ENCODE results near the gene SIGLEC12. TPM values are rescaled to one million over a fixed set of nuclear protein-coding genes. Genes with fewer than 3 reads are reported as not detected.
A peak's percentile ranks its signal among the peaks of the same experiment; 100 is the strongest.

SIGLEC12 gene
- total and polyA plus RNA-seq, 9 of the 15 experiments (the other 6 are each of a cell fraction or from before 2014, with no cell fraction given), result 0.08 to 1.3 (median 0.54) TPM

DNA sequence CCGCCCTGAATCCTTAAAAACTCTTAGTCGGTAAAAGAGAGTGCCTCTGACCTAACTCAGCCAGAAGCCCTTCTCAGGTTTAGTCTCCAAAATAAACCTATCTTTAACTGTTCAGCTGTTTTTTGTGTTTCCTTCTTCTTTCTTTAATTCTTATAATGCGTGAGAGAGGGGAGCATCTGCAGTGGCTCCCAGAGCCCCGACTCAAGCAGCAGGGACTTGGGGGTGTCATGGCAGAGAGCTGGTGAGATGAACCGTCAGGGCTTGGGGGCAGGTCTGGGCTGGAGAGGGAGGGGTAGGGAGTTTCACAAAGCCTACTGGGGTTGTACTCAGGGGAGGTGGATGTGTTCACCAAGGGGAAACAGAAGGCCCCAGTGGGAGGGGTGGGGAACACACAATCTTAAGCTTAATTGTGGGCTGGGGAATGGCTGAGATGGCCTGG, 46.6 kb upstream of the SIGLEC12 start (continued):
- TF ChIP-seq SAFB2 (IDR thresholded peaks at IDR 0.05; ENCODE audit: borderline replicate concordance, low read depth, low read length, severe bottlenecking) (no peak), MYC (IDR thresholded peaks at IDR 0.05; ENCODE audit: low read depth, low read length) (no peak), MYC (CRISPR knock-in tag; IDR thresholded peaks at IDR 0.05; ENCODE audit: borderline replicate concordance, low read depth) (peak; percentile 70; the same call in 1 of the 2 replicates), ZNF212 (CRISPR knock-in tag; IDR thresholded peaks at IDR 0.05) (no peak), ZNF165 (CRISPR knock-in tag; IDR thresholded peaks at IDR 0.05; ENCODE audit: borderline replicate concordance) (no peak), ZNF134 (CRISPR knock-in tag; conservative IDR thresholded peaks at IDR 0.05) (0 out of 2 replicates have a peak, but pooled peaks have one; percentile 10), MEIS2 (IDR thresholded peaks at IDR 0.05; ENCODE audit: partially characterized antibody) (no peak), ZNF408 (CRISPR knock-in tag; IDR thresholded peaks at IDR 0.05; ENCODE audit: low read depth) (no peak), TEAD2 (tag; IDR thresholded peaks at IDR 0.05) (no peak), ZNF354B (CRISPR knock-in tag; IDR thresholded peaks at IDR 0.05) (no peak), SMARCC2 (IDR thresholded peaks at IDR 0.05; ENCODE audit: low read depth) (no peak)
- TF ChIP-seq, protein P1, sequence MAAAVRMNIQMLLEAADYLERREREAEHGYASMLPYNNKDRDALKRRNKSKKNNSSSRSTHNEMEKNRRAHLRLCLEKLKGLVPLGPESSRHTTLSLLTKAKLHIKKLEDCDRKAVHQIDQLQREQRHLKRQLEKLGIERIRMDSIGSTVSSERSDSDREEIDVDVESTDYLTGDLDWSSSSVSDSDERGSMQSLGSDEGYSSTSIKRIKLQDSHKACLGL (CRISPR knock-in tag; IDR thresholded peaks at IDR 0.05; ENCODE audit: borderline replicate concordance, poor library complexity, severe bottlenecking), result no peak
- TF ChIP-seq, protein P2, sequence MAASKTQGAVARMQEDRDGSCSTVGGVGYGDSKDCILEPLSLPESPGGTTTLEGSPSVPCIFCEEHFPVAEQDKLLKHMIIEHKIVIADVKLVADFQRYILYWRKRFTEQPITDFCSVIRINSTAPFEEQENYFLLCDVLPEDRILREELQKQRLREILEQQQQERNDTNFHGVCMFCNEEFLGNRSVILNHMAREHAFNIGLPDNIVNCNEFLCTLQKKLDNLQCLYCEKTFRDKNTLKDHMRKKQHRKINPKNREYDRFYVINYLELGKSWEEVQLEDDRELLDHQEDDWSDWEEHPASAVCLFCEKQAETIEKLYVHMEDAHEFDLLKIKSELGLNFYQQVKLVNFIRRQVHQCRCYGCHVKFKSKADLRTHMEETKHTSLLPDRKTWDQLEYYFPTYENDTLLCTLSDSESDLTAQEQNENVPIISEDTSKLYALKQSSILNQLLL (CRISPR knock-in tag; IDR thresholded peaks at IDR 0.05; ENCODE audit: borderline replicate concordance), result no peak
- TF ChIP-seq, protein P3, sequence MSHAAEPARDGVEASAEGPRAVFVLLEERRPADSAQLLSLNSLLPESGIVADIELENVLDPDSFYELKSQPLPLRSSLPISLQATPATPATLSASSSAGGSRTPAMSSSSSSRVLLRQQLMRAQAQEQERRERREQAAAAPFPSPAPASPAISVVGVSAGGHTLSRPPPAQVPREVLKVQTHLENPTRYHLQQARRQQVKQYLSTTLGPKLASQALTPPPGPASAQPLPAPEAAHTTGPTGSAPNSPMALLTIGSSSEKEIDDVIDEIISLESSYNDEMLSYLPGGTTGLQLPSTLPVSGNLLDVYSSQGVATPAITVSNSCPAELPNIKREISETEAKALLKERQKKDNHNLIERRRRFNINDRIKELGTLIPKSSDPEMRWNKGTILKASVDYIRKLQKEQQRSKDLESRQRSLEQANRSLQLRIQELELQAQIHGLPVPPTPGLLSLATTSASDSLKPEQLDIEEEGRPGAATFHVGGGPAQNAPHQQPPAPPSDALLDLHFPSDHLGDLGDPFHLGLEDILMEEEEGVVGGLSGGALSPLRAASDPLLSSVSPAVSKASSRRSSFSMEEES (CRISPR knock-in tag; IDR thresholded peaks at IDR 0.05), result no peak

Data from K562 (cell line).